ENCODE measurements around the gene ZFAND2A.

ZFAND2A gene

GRCh38 chr7:1106793-1107421 lies 53.1 kb downstream of the ZFAND2A start:
- DNase-seq (ENCODE audit: low spot score): no peak

- DNase-seq (ENCODE audit: low spot score): no peak
These were observed 53.8 kb downstream of the ZFAND2A start for GRCh38 chr7:1106063-1106792.

- DNase-seq (ENCODE audit: low spot score): no peak
These were observed 54.8 kb downstream of the ZFAND2A start for GRCh38 chr7:1105189-1105588.

GRCh38 chr7:1104516-1105179 lies 55.3 kb downstream of the ZFAND2A start:
- no peak for DNase-seq (ENCODE audit: low spot score)

GRCh38 chr7:1103789-1104515 lies 56.0 kb downstream of the ZFAND2A start:
- DNase-seq (ENCODE audit: low spot score): no peak

GRCh38 chr7:1103009-1103788 lies 56.8 kb downstream of the ZFAND2A start:
- no peak for DNase-seq (ENCODE audit: low spot score)

All from AG08396 (cell line).